Endothelial cell of umbilical vein (primary cell): ENCODE data around the gene PRTN3. TPM values are rescaled to one million over a fixed set of nuclear protein-coding genes. Genes with fewer than 3 reads are reported as not detected.

Experiments
- BruUV-seq: library from RNA; stranded (reverse); fragments of 400-500 nt; replicated peaks from 2 replicates; lab custom pipeline; 2021; lab: Mats Ljungman, UMichigan
- CTCF ChIA-PET: fragments of 300-600, 350-600 bp; sonication (Branson Sonifier 250); formaldehyde crosslinking; loops from one replicate; lab custom pipeline; 2021; ENCODE audit warnings: antibody characterized with exemption, inconsistent platforms; lab: Charles Lee
- POLR2A ChIA-PET: fragments of 300-600, 350-600 bp; sonication (Branson Sonifier 250); formaldehyde crosslinking; loops from one replicate; lab custom pipeline; 2021; ENCODE audit warnings: antibody characterized with exemption, inconsistent platforms; lab: Charles Lee
- DNase-seq: peaks from one replicate; pipeline ENCODE4 v3.0.0-alpha.2; 2011; ENCODE audit warnings: low read depth, low spot score
- FAIRE-seq: peaks from 2 replicates; lab custom pipeline; 2011; peaks lifted over from hg19 to GRCh38; lab: Jason Lieb, UNC
- H2AFZ ChIP-seq: 2 replicates; pipeline ENCODE4 v1.6.0; 2012; ENCODE audit warnings: low read depth, low read length, control low read depth, inconsistent platforms
- H3K27ac ChIP-seq: 2 replicates; pipeline ENCODE4 v1.5.1; 2011; ENCODE audit warnings: low read depth, mild to moderate bottlenecking, control low read depth, low read length, moderate library complexity; ENCODE audit not compliant: insufficient read depth
- H3K27me3 ChIP-seq, 2 experiments: 2 replicates each; pipeline versions ENCODE4 v1.6.0 to v1.6.1; 2011; ENCODE audit warnings: low read length in 2 of 2, mixed read lengths in 1 of 2; ENCODE audit not compliant: control insufficient read depth in 2 of 2, insufficient read depth in 2 of 2
- H3K36me3 ChIP-seq, 2 experiments: 2 replicates in 1 of 2; 3 replicates in 1 of 2; pipeline ENCODE4 v1.5.1; 2011; ENCODE audit warnings: low read length in 2 of 2, mild to moderate bottlenecking in 1 of 2, moderate library complexity in 1 of 2; ENCODE audit not compliant: control insufficient read depth in 2 of 2, insufficient read depth in 2 of 2; ENCODE audit errors: extremely low read depth in 1 of 2
- H3K4me1 ChIP-seq: 3 replicates; pipeline ENCODE4 v1.5.1; 2011; ENCODE audit warnings: mild to moderate bottlenecking, low read length; ENCODE audit not compliant: control insufficient read depth, insufficient read depth; ENCODE audit errors: extremely low read depth
- H3K4me2 ChIP-seq: 2 replicates; pipeline ENCODE4 v1.6.1; 2011; ENCODE audit warnings: low read length, control low read depth, mixed read lengths; ENCODE audit not compliant: insufficient read depth
- H3K4me3 ChIP-seq, 3 experiments: fragments of 200-600 bp in 1 of 3; sonication (generic), shearing (Covaris generic) in 1 of 3; replicated peaks in 1 of 3; 2 replicates each; pipeline ENCODE4 v1.5.1; 2011 to 2016; ENCODE audit warnings: control low read depth in 3 of 3, low read length in 3 of 3, mild to moderate bottlenecking in 2 of 3, inconsistent platforms in 1 of 3, low read depth in 1 of 3, moderate library complexity in 1 of 3; ENCODE audit not compliant: insufficient read depth in 1 of 3
- H3K79me2 ChIP-seq: 2 replicates; pipeline ENCODE4 v1.6.0; 2012; ENCODE audit warnings: low read length, inconsistent platforms; ENCODE audit not compliant: control insufficient read depth, insufficient read depth
- H3K9ac ChIP-seq: replicated peaks from 2 replicates; pipeline ENCODE3; 2011; ENCODE audit warnings: low read length, control low read depth; ENCODE audit not compliant: insufficient read depth; ENCODE audit errors: extremely low read depth
- H3K9me1 ChIP-seq: replicated peaks from 3 replicates; pipeline ENCODE4 v1.6.0; 2011; ENCODE audit warnings: mild to moderate bottlenecking, low read length; ENCODE audit not compliant: control insufficient read depth, insufficient read depth; ENCODE audit errors: extremely low read depth
- H3K9me3 ChIP-seq: replicated peaks from 2 replicates; pipeline ENCODE4 v1.5.1; 2012; ENCODE audit warnings: low read length, inconsistent platforms; ENCODE audit not compliant: control insufficient read depth, insufficient read depth
- H4K20me1 ChIP-seq: replicated peaks from 2 replicates; pipeline ENCODE3; 2011; ENCODE audit warnings: mild to moderate bottlenecking, low read length; ENCODE audit not compliant: control insufficient read depth, insufficient read depth; ENCODE audit errors: extremely low read depth
- EZH2 ChIP-seq: IDR thresholded peaks from 2 replicates; pipeline ENCODE4 v1.6.1; 2012; ENCODE audit warnings: borderline replicate concordance, low read depth, mild to moderate bottlenecking, moderate library complexity, low read length, inconsistent platforms; ENCODE audit not compliant: severe bottlenecking
- FOS ChIP-seq: IDR thresholded peaks from 2 replicates; pipeline ENCODE4 v1.6.1; 2011; ENCODE audit warnings: mild to moderate bottlenecking, low read length, moderate library complexity, borderline replicate concordance; ENCODE audit not compliant: insufficient read depth
- GATA2 ChIP-seq: IDR thresholded peaks from 2 replicates; pipeline ENCODE4 v1.7.0; 2011; ENCODE audit warnings: low read depth, mild to moderate bottlenecking, moderate library complexity, mixed read lengths, low read length; ENCODE audit not compliant: insufficient read length, insufficient read depth
- JUN ChIP-seq: IDR thresholded peaks from 2 replicates; pipeline ENCODE4 v1.6.1; 2011; ENCODE audit warnings: borderline replicate concordance, low read depth; ENCODE audit not compliant: insufficient read length, insufficient read depth
- MYC ChIP-seq: IDR thresholded peaks from one replicate; pipeline ENCODE4 v1.6.1; 2011; ENCODE audit warnings: mild to moderate bottlenecking, low read depth, low read length
- POLR2A ChIP-seq: IDR thresholded peaks from 2 replicates; pipeline ENCODE4 v1.6.1; 2012; ENCODE audit warnings: low read depth, mild to moderate bottlenecking, control low read depth, low read length
- POLR2AphosphoS5 ChIP-seq: IDR thresholded peaks from 2 replicates; pipeline ENCODE4 v1.6.1; 2012; ENCODE audit warnings: low read depth, mild to moderate bottlenecking, control low read depth, low read length, moderate library complexity; ENCODE audit not compliant: insufficient read depth
- dilution Hi-C: fragments of 300-500 bp; cut with MboI; formaldehyde crosslinking; loops from one replicate; pipeline ENCODE4 v1.15.0; 2019; ENCODE audit warnings: low sequenced_read_pairs; ENCODE audit not compliant: extremely low pct_ligation_motif_present
- intact Hi-C: fragments of 100-400 bp; cut with micrococcal nuclease; formaldehyde crosslinking; loops from one replicate; pipeline ENCODE4 v1.10.0; 2022
- polyA plus RNA-seq, 4 experiments: library from polyadenylated mRNA; depleted of rRNA in 3 of 4; stranded (reverse) in 3 of 4; unstranded in 1 of 4; fragments of >200 nt; gene quantifications; 2 replicates each; pipeline versions ENCODE4 v1.2.1 to v1.2.3, GENCODE V29; 2011 to 2012; ENCODE audit warnings: missing spikeins in 1 of 4
- total RNA-seq: library from RNA; stranded (reverse); gene quantifications from 2 replicates; pipeline ENCODE4 v1.2.3, GENCODE V29; 2021
- TF ChIP-seq, protein P1 (sequence below): IDR thresholded peaks from 2 replicates; pipeline ENCODE4 v1.6.1; 2011; ENCODE audit not compliant: insufficient read depth, insufficient read length
- TF ChIP-seq, protein P2 (sequence below), 2 donors: IDR thresholded peaks; 1 replicate in 1 of 2; 2 replicates in 1 of 2; pipeline ENCODE4 v1.5.1; 2011; ENCODE audit warnings: low read length in 2 of 2, mild to moderate bottlenecking in 2 of 2, moderate library complexity in 2 of 2, control low read depth in 1 of 2, inconsistent platforms in 1 of 2, low read depth in 1 of 2; ENCODE audit not compliant: insufficient read depth in 1 of 2; ENCODE audit errors: extremely low read depth in 1 of 2

Gene PRTN3
- total and polyA plus RNA-seq, 2 donors (not counting 3 experiments of a cell fraction or from before 2014, with no cell fraction given), result not detected

DNA sequence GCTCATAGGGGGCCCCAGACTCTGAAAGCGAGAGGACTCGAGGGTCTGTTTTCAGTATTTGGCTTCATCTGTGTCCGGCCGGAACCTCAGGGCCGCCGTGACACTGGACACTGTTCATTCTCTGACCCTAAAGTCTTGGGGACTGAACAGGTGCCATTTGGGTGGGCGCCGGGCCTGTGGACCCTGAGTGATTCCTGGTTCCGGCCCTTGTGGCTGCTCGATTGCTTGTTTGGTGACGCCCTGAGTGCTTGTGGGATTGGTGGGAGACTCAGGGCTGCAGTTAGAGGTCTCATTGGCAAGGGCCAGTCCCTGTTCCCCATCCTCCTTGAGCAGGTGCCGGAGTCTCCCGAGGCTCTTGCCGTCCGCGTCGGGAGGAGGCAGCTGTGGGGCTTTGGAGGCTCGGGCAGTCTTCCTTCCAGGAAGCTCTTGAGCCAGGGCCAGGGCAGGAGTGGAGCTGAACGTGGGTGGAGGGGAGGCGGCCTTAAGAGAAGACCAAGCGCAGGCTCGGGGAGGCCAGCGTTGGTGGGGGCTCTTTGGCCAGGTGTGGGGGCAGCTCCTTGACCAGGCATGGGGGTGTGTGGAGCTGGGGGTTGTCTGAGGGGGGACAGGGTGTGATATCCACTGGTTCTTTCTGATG is 38.8 kb upstream of the PRTN3 start:
- Histone ChIP-seq H4K20me1 (no peaks in the 10 kb centered on the region), H3K9ac (peak overlapping the region; percentile 45)

More for the DNA sequence above, 38.8 kb upstream of the PRTN3 start:
- DNase-seq, result peak; percentile 57
- Histone ChIP-seq H3K9me1 (no peaks in the 10 kb centered on the region), H3K4me2 (peak overlapping the region; percentile 86), H3K4me1 (peaks cover 35% of the 10 kb centered on the region), H3K79me2 (peaks cover 92% of the 10 kb centered on the region), H2AFZ (no peak overlapping the region), H3K27me3 (no peaks in the 10 kb centered on the region), H3K27ac (peak overlapping the region; percentile 13), H3K4me3 (peak overlapping the region in 2 of 3 experiments; percentile 12 to 28), H3K36me3 (peaks cover 50 to 53% of the 10 kb centered on the region in 2 experiments), H3K9me3 (no peaks in the 10 kb centered on the region)
- dilution Hi-C loops (no loop called here), intact Hi-C loops (loop anchor here (1.0 kb wide), 2 partner anchors 20 to 32 kb away; no protein-coding TSS in a partner anchor)
- FAIRE-seq, result peak; percentile 66
- ChIA-PET POLR2A (interaction anchor here (0.6 to 1.2 kb wide), 4 partner anchors 12 to 47 kb away, joined by 3 to 5 read pairs (median 4); no protein-coding TSS in a partner anchor), CTCF (interaction anchor here (0.9 to 5.5 kb wide), 5 partner anchors 9 to 55 kb away, joined by 3 to 32 read pairs (median 5); no protein-coding TSS in a partner anchor)
- no TSS peak for BruUV-seq
- TF ChIP-seq MYC, result no peak
- TF ChIP-seq JUN, result no peak
- no peak for TF ChIP-seq GATA2
- TF ChIP-seq EZH2, result no peak
- TF ChIP-seq, protein P1, sequence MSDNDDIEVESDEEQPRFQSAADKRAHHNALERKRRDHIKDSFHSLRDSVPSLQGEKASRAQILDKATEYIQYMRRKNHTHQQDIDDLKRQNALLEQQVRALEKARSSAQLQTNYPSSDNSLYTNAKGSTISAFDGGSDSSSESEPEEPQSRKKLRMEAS, result no peak
- no peak for TF ChIP-seq FOS
- no peak for TF ChIP-seq POLR2A
- TF ChIP-seq POLR2AphosphoS5, result no peak
- TF ChIP-seq, protein P2, sequence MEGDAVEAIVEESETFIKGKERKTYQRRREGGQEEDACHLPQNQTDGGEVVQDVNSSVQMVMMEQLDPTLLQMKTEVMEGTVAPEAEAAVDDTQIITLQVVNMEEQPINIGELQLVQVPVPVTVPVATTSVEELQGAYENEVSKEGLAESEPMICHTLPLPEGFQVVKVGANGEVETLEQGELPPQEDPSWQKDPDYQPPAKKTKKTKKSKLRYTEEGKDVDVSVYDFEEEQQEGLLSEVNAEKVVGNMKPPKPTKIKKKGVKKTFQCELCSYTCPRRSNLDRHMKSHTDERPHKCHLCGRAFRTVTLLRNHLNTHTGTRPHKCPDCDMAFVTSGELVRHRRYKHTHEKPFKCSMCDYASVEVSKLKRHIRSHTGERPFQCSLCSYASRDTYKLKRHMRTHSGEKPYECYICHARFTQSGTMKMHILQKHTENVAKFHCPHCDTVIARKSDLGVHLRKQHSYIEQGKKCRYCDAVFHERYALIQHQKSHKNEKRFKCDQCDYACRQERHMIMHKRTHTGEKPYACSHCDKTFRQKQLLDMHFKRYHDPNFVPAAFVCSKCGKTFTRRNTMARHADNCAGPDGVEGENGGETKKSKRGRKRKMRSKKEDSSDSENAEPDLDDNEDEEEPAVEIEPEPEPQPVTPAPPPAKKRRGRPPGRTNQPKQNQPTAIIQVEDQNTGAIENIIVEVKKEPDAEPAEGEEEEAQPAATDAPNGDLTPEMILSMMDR (IDR thresholded peaks at IDR 0.05; ENCODE audit: extremely low read depth in 1 of 2, insufficient read depth in 1 of 2, low read depth in 1 of 2, low read length in 2 of 2), result no peak
